K562 (cell line): Measurements from ENCODE around the gene ZNF865.

Source experiments
- EZH2 ChIP-seq: IDR thresholded peaks from 2 replicates; pipeline ENCODE4 v1.6.1; 2012; ENCODE audit warnings: low read depth, mild to moderate bottlenecking, inconsistent platforms, low read length, borderline replicate concordance
- PPARD ChIP-seq: fragments of 250-450 bp; sonication (Bioruptor Pico); IDR thresholded peaks from 2 replicates; pipeline ENCODE4 v1.8.0; 2022; ENCODE audit warnings: inconsistent platforms, mild to moderate bottlenecking, moderate library complexity
- ZBTB7A ChIP-seq: IDR thresholded peaks from 2 replicates; pipeline ENCODE4 v1.6.1; 2011; ENCODE audit warnings: low read depth, mild to moderate bottlenecking, low read length, moderate library complexity, borderline replicate concordance; ENCODE audit not compliant: control insufficient read depth
- ZFX ChIP-seq: sonication (generic); formaldehyde crosslinking; IDR thresholded peaks from 2 replicates; pipeline ENCODE4 v1.8.0; 2022; ENCODE audit warnings: mild to moderate bottlenecking, missing genetic modification reagents, moderate library complexity
- TF ChIP-seq, protein P1 (sequence below): fragments of 200-800 bp; sonication (Bioruptor generic); IDR thresholded peaks from 2 replicates; pipeline ENCODE4 v1.6.1; 2017; ENCODE audit warnings: missing genetic modification characterization, missing compliant biosample characterization

DNA sequence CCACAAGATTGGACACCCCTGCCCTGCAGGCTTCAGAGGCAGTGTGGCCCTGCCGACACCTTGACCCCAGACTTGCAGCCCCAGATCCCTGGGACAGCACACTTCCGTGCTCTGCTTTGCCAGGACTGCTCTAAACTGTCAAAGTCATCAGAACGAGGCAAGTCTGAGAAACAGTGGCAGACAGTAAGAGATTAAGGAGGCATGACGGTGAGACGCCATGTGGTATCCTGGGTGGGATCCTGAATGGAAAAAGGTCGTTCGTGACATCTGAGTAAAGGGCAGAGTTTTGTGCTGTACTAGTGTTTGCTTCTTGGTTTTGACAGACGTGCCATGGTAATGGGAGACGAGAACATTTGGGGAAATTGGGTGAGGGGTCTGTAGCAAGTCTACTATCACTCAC, 38.6 kb upstream of the ZNF865 start:
- TF ChIP-seq PPARD (CRISPR knock-in tag) (no peak), EZH2 (no peak), ZBTB7A (no peak), ZFX (CRISPR knock-in tag) (no peak)
- TF ChIP-seq, protein P1, sequence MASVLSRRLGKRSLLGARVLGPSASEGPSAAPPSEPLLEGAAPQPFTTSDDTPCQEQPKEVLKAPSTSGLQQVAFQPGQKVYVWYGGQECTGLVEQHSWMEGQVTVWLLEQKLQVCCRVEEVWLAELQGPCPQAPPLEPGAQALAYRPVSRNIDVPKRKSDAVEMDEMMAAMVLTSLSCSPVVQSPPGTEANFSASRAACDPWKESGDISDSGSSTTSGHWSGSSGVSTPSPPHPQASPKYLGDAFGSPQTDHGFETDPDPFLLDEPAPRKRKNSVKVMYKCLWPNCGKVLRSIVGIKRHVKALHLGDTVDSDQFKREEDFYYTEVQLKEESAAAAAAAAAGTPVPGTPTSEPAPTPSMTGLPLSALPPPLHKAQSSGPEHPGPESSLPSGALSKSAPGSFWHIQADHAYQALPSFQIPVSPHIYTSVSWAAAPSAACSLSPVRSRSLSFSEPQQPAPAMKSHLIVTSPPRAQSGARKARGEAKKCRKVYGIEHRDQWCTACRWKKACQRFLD (CRISPR knock-in tag): no peak
